HG03159 (cell line): Measurements from ENCODE around the gene DCLK3.

Source experiments
- ATAC-seq: cut with Tn5 transposase; IDR thresholded peaks from one replicate; pipeline ENCODE4 v1.9.1; 2021; ENCODE audit warnings: mild to moderate bottlenecking, moderate library complexity; ENCODE audit not compliant: unreplicated experiment

DCLK3 gene

GRCh38 chr3:36763850-36764703 lies at the start of gene DCLK3:
DCLK3 (minus strand) TSS chr3:36764553; CDS start chr3:36764263, 290 bp downstream.
- ATAC-seq: no peak

- ATAC-seq: no peak
Measured at GRCh38 chr3:36813305-36813704, 49.0 kb upstream of the DCLK3 start.

GRCh38 chr3:36812240-36812639 lies 47.9 kb upstream of the DCLK3 start:
- no peak for ATAC-seq

GRCh38 chr3:36811768-36812167 lies 47.4 kb upstream of the DCLK3 start:
- no peak for ATAC-seq

GRCh38 chr3:36804295-36805055 lies 40.1 kb upstream of the DCLK3 start:
- no peak for ATAC-seq

- no peak for ATAC-seq
Measured at GRCh38 chr3:36803091-36803791, 38.9 kb upstream of the DCLK3 start.

- no peak for ATAC-seq
Measured at GRCh38 chr3:36800533-36801116, 36.3 kb upstream of the DCLK3 start.

GRCh38 chr3:36796881-36797280 lies 32.5 kb upstream of the DCLK3 start:
- no peak for ATAC-seq

- ATAC-seq: no peak
Measured at GRCh38 chr3:36796161-36796560, 31.8 kb upstream of the DCLK3 start.

- ATAC-seq: no peak
Measured at GRCh38 chr3:36795622-36796021, 31.3 kb upstream of the DCLK3 start.

- peak; percentile 58 for ATAC-seq
Measured at GRCh38 chr3:36792342-36792741, 28.0 kb upstream of the DCLK3 start.

- ATAC-seq: no peak
Measured at GRCh38 chr3:36790765-36791164, 26.4 kb upstream of the DCLK3 start.

GRCh38 chr3:36786921-36787890 lies 22.9 kb upstream of the DCLK3 start:
- no peak for ATAC-seq

GRCh38 chr3:36784138-36784635 lies 19.8 kb upstream of the DCLK3 start:
- no peak for ATAC-seq

GRCh38 chr3:36777424-36778218 lies 13.3 kb upstream of the DCLK3 start:
- peak; percentile 90 for ATAC-seq

- ATAC-seq: no peak
Measured at GRCh38 chr3:36776436-36776835, 12.1 kb upstream of the DCLK3 start.

GRCh38 chr3:36774052-36774451 lies 9.7 kb upstream of the DCLK3 start:
- ATAC-seq: no peak

GRCh38 chr3:36771931-36772330 lies 7.6 kb upstream of the DCLK3 start:
- ATAC-seq: no peak

- no peak for ATAC-seq
Measured at GRCh38 chr3:36769926-36770325, 5.6 kb upstream of the DCLK3 start.
